ENCODE measurements around the gene GNB1L. TPM values are rescaled to one million over a fixed set of nuclear protein-coding genes. Genes with fewer than 3 reads are reported as not detected.
A peak's percentile ranks its signal among the peaks of the same experiment; 100 is the strongest.

GNB1L gene
- total RNA-seq, 1 experiment from 2014 or later: 17.7 TPM

DNA sequence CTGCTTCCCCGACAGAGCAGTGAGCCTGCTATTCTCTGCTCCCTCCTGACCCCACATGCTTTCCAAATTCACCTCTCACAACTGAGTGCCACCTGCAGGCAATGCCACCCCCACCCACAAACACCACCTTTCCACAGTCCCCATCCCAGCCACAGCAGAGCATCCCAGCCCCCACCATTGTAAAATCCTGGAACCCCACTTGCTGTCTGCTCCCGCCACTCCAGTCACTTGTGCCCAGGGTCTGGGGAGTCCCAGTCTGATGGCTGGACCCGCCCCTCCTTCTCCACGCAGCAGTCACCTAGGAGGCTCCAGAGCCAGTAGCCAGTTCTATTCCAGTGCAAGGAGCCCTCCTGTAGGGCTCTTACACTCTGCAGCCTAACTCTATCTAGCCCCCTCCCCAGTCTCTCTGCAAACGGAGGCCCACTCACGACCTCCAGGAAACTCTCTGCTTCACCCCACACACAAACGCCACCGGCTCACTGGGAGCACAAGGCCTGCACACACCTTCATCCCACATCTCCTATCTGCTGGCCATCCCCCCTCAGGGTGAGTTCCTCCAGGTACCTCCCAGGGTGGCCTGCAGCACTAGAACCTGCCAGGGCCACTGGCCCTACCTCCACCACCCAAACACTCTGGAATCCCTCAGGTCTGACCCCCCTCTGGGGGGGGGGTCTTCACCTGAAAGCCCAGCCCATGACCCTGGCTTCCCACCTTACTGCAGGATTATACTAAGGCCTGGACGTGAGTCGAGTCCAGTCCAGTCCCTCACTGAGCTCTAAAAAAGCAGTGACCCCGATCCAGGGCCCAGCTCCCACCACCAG, 1.4 kb downstream of the GNB1L start:
- H3K27me3 ChIP-seq (replicated peaks): no peaks in the 10 kb centered on the region
- peaks cover 69% of the 10 kb centered on the region for H3K36me3 ChIP-seq
- no peak for DNase-seq (ENCODE audit: low read depth in 1 of 2, low spot score in 2 of 2)

DNA sequence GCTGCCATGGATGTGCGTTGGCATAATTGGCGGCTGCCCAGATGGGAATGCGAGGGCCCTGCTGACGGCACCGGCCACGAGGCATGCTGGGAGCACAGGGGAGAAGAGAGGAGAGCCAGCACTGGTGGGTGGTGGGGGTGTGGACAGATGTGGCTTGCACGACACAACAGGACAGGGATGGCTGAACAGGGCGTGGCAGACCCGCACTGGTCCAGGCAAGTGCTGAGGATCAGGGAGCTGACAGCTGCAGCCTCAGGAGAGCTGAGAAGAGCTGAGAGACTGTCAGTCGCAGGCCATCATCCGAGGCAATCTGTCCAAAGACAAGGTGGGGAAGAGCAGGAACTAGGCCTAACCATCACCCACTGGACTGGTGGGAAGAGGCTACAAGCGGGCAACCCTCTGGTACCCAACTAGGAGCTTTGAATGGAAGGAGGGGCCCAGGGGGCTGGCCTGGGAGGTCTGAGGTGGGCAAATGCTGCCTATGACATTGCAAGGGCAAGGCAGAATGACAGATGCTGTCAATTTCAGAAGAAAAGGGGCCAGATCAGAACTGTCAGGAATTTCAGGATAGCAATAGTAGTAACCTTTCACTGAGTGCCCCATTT, 2.4 kb downstream of the GNB1L start:
- no peak overlapping the region for H3K4me3 ChIP-seq
- peak in 1 of 2 experiments; percentile 41 for DNase-seq (ENCODE audit: low read depth in 1 of 2, low spot score in 2 of 2)
- no peaks in the 10 kb centered on the region; the same call in none of the 2 replicates for H3K9me3 ChIP-seq (replicated peaks)
- peaks cover 33% of the 10 kb centered on the region for H3K4me1 ChIP-seq (replicated peaks)
- H3K27me3 ChIP-seq (replicated peaks): no peaks in the 10 kb centered on the region
- H3K36me3 ChIP-seq: peaks cover 74% of the 10 kb centered on the region
- no peak overlapping the region for H3K27ac ChIP-seq

More for the DNA sequence above, 1.4 kb downstream of the GNB1L start:
- Histone ChIP-seq H3K9me3 (replicated peaks) (no peaks in the 10 kb centered on the region; the same call in none of the 2 replicates), H3K4me1 (replicated peaks) (peaks cover 33% of the 10 kb centered on the region), H3K4me3 (peak overlapping the region; percentile 83), H3K27ac (no peak overlapping the region)

GRCh38 chr22:19851291-19852176, 3.1 kb downstream of the GNB1L start:
- H3K4me1 ChIP-seq (replicated peaks): peaks cover 33% of the 10 kb centered on the region
- H3K4me3 ChIP-seq: no peak overlapping the region
- DNase-seq (ENCODE audit: low read depth in 1 of 2, low spot score in 2 of 2): no peak
- no peak overlapping the region for H3K27ac ChIP-seq
- H3K9me3 ChIP-seq (replicated peaks): no peaks in the 10 kb centered on the region; the same call in none of the 2 replicates
- peaks cover 72% of the 10 kb centered on the region for H3K36me3 ChIP-seq
- H3K27me3 ChIP-seq (replicated peaks): no peaks in the 10 kb centered on the region

DNA sequence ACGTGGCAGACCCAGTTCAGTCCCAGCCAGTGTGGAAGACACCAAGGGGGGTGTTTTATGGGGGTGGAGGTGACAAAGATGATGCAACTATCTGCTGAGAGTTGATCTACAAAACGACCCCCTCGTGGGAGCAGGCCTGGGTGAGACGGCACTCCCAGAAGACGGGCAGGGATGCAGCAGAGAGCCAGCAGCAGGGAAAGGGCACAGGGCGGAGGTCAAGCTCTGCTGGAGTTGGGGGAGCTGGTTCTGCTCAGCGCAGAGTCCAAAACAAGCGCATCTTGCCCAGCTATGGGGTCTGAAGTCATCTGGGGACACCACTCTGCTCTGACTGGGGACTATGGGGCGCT, 3.9 kb downstream of the GNB1L start:
- no peak for DNase-seq (ENCODE audit: low read depth in 1 of 2, low spot score in 2 of 2)
- Histone ChIP-seq H3K27me3 (replicated peaks) (no peaks in the 10 kb centered on the region), H3K36me3 (peaks cover 70% of the 10 kb centered on the region), H3K4me1 (replicated peaks) (peaks cover 27% of the 10 kb centered on the region), H3K27ac (no peak overlapping the region), H3K4me3 (no peak overlapping the region), H3K9me3 (replicated peaks) (no peaks in the 10 kb centered on the region; the same call in none of the 2 replicates)

DNA sequence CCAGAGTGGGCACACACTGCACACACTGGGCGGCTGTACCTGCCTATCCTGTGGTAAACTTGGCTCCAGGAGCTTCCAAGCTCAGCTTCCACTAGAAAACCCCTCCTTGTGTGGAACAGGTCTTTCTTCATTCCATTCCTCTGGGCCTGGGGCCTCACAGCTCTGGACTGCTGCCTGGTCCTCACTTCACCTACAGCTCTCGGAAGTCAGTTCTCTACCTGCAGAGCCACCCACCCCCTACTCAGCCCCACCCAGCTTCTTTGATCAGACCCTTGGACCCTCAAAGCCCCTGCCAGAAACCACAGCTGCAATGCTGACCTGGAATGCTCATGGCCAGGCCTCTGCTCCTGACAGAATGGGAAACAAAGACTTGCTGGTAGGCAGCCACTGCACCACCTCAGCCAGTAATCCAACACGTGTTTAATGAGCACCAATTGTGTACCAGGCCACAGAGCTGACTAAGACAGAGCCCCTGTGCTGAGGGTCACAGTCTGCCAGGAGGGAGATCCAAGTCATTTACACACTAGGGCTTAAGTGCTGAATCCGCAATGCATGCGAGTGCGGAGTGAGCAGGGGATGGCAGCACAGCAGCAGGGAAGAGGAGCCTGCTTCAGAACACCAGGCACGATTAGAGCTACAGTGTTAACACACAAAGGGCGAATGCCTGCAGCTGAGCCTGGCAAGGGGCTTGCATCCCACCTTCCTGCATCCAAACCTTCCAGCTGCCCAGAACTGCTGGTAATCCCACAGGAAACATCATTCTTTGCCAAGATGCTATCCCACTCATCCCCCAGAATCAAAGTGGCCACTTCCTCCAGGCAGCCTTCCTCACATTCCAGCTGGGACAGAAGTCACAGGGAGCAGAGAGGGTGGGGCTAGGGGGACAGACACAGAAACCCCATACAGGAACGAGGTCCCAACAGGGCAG, 4.6 kb downstream of the GNB1L start:
- Histone ChIP-seq H3K36me3 (peaks cover 66% of the 10 kb centered on the region), H3K4me1 (replicated peaks) (peaks cover 20% of the 10 kb centered on the region), H3K27ac (no peak overlapping the region), H3K9me3 (replicated peaks) (no peaks in the 10 kb centered on the region; the same call in none of the 2 replicates), H3K4me3 (no peak overlapping the region), H3K27me3 (replicated peaks) (no peaks in the 10 kb centered on the region)
- no peak for DNase-seq (ENCODE audit: low read depth in 1 of 2, low spot score in 2 of 2)

- Histone ChIP-seq H3K4me3 (no peak overlapping the region), H3K36me3 (peaks cover 69% of the 10 kb centered on the region), H3K4me1 (replicated peaks) (peaks cover 25% of the 10 kb centered on the region), H3K27ac (no peak overlapping the region), H3K9me3 (replicated peaks) (no peaks in the 10 kb centered on the region; the same call in 1 of the 2 replicates), H3K27me3 (replicated peaks) (no peaks in the 10 kb centered on the region)
- DNase-seq (ENCODE audit: low read depth in 1 of 2, low spot score in 2 of 2): peak in 1 of 2 experiments; percentile 48
Measured at GRCh38 chr22:19848298-19849224, 6.1 kb downstream of the GNB1L start.

GRCh38 chr22:19847345-19847632, 7.4 kb downstream of the GNB1L start:
- DNase-seq (ENCODE audit: low read depth in 1 of 2, low spot score in 2 of 2): no peak
- Histone ChIP-seq H3K27me3 (replicated peaks) (no peaks in the 10 kb centered on the region), H3K36me3 (peaks cover 61% of the 10 kb centered on the region), H3K4me1 (replicated peaks) (peaks cover 15% of the 10 kb centered on the region), H3K9me3 (replicated peaks) (no peaks in the 10 kb centered on the region; the same call in 1 of the 2 replicates), H3K4me3 (no peak overlapping the region), H3K27ac (no peak overlapping the region)

GRCh38 chr22:19846620-19847344, 7.9 kb downstream of the GNB1L start:
- Histone ChIP-seq H3K9me3 (replicated peaks) (no peaks in the 10 kb centered on the region; the same call in 1 of the 2 replicates), H3K27ac (no peak overlapping the region), H3K36me3 (peaks cover 56% of the 10 kb centered on the region), H3K4me1 (replicated peaks) (peaks cover 15% of the 10 kb centered on the region), H3K27me3 (replicated peaks) (no peaks in the 10 kb centered on the region), H3K4me3 (no peak overlapping the region)
- DNase-seq (ENCODE audit: low read depth in 1 of 2, low spot score in 2 of 2): no peak

DNA sequence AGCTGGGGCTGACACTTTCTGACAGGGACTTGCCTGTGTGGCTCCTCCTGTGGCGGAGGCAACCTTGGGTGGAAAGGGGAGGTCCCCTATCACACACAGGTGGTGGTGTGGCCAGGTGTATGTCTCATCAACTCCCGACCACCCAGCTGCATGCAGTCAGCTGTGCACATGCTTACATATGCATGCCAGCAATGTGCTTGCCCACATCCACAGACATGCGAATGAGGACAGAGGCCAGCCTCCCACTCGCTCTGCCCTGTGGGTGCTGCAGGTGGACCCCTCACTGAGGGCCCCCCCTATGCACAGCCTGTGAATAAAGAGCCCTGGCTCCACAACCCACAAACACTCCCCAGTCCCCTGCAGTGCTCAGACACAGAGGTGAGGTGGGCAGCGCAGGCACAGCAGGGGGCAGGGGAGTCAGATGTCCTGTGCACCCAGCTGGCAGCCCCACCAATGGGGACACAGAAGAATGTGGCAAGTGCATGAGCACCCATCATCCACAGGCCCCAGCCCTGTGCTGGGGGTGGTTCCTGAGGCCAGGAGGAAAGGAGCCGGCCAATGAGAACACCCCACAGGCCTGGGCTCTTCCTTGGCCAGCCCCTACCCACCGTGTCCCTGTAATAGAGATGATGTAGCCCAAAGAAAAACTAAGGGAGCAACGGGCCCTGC, 9.5 kb downstream of the GNB1L start:
- no peak for DNase-seq (ENCODE audit: low read depth in 1 of 2, low spot score in 2 of 2)
- peaks cover 40% of the 10 kb centered on the region for H3K36me3 ChIP-seq
- no peaks in the 10 kb centered on the region for H3K27me3 ChIP-seq (replicated peaks)
- H3K4me3 ChIP-seq: no peak overlapping the region
- no peaks in the 10 kb centered on the region for H3K9me3 ChIP-seq (replicated peaks)
- H3K4me1 ChIP-seq (replicated peaks): peaks cover 26% of the 10 kb centered on the region
- H3K27ac ChIP-seq: no peak overlapping the region

DNA sequence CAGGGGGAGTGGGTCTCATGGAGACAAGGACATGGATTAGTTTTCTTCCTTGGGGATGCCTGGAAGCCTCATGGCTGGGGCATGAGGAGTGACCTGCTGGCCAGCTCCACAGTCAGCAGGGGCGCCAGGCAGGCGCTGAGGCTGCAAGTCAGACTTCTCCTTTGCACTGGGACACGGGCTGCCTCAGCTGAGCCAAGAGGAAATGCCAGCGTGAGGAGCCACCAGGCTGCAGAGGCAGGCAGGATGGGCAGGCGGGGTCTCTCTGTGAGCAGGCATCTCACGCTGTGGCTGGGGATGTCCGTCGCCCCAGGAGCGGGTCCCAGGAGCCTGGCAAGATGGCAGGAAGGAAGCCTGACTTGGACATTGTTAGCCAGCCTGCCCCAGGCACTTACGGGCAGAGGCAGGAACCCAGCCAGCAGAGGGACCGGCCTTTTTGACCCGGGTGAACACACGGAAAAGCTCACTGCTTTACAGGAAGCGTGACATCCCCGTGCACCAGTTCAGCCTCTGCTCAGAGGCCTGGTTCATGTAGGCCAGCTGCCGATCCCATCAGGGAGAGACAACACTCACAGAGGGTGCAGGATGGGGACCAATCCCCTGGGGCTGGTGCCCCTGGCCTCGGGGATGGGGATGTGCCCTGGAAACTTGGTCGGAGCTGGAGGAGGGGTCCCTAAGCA, 10.2 kb downstream of the GNB1L start:
- Histone ChIP-seq H3K27me3 (replicated peaks) (no peaks in the 10 kb centered on the region), H3K4me1 (replicated peaks) (peaks cover 29% of the 10 kb centered on the region), H3K36me3 (peaks cover 34% of the 10 kb centered on the region), H3K4me3 (no peak overlapping the region), H3K27ac (no peak overlapping the region), H3K9me3 (replicated peaks) (no peaks in the 10 kb centered on the region)
- DNase-seq (ENCODE audit: low read depth in 1 of 2, low spot score in 2 of 2): peak; percentile 12 to 41

DNA sequence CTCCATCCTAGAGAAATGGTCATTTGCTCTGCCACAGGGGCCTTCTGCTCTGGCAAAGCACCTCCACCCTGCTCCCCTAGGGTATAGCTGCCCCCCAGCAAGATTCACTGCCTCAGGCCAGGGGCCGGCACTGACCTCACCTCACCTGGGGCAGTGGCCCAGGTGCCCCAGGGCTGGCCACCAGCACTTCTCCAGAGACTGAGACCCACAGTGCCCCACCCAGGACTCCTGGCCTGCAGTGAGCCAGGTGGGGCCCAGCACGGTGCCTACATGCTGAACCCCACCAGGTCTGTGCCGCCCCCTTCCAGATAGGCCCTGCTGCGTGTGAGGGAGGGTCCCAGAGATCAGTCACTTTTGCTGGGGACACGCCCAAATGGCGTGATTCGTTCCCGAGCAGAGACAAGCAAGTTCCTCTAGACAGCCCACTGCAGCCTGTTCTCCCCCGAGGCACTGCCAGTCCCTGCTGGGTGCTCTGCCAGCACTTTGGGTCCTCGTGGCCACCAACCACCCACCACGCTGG, 10.8 kb downstream of the GNB1L start:
- H3K9me3 ChIP-seq (replicated peaks): no peaks in the 10 kb centered on the region
- no peak for DNase-seq (ENCODE audit: low read depth in 1 of 2, low spot score in 2 of 2)
- H3K4me3 ChIP-seq: no peak overlapping the region
- H3K4me1 ChIP-seq (replicated peaks): peaks cover 27% of the 10 kb centered on the region
- H3K27me3 ChIP-seq (replicated peaks): no peaks in the 10 kb centered on the region
- no peak overlapping the region for H3K27ac ChIP-seq
- H3K36me3 ChIP-seq: peaks cover 31% of the 10 kb centered on the region
